ENCODE data around the gene DLG1.
"Not testable (repeated sequence)": the region's sequence is repeated elsewhere in the genome, so short reads cannot be mapped to it uniquely, and the experiment has no call there.

DLG1 gene

DNA sequence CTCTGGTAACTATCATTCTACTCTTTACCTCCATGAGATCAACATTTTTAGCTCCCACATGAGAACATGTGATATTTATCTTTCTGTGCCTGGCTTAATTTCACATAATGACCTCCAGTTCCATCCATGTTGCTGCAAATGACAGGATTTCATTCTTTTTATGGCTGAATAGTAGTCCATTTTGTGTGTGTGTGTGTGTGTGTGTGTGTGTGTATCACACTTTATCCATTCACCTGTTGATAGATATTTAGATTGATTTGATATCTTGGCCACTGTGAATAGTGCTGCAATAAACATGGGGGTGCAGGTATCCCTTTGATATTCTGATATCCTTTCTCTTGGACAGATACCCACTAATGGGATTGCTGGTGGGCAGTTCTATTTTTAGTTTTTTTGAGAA is 18.3 kb downstream of the DLG1 start:
- TF ChIP-seq, protein P1, sequence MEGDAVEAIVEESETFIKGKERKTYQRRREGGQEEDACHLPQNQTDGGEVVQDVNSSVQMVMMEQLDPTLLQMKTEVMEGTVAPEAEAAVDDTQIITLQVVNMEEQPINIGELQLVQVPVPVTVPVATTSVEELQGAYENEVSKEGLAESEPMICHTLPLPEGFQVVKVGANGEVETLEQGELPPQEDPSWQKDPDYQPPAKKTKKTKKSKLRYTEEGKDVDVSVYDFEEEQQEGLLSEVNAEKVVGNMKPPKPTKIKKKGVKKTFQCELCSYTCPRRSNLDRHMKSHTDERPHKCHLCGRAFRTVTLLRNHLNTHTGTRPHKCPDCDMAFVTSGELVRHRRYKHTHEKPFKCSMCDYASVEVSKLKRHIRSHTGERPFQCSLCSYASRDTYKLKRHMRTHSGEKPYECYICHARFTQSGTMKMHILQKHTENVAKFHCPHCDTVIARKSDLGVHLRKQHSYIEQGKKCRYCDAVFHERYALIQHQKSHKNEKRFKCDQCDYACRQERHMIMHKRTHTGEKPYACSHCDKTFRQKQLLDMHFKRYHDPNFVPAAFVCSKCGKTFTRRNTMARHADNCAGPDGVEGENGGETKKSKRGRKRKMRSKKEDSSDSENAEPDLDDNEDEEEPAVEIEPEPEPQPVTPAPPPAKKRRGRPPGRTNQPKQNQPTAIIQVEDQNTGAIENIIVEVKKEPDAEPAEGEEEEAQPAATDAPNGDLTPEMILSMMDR (IDR thresholded peaks at IDR 0.05; ENCODE audit: insufficient read depth, low read depth, low read length, missing control alignments), result no peak
- no peak overlapping the region for H3K4me3 ChIP-seq (ENCODE audit: low read length)
- DNase-seq (ENCODE audit: low read depth), result no peak

DNA sequence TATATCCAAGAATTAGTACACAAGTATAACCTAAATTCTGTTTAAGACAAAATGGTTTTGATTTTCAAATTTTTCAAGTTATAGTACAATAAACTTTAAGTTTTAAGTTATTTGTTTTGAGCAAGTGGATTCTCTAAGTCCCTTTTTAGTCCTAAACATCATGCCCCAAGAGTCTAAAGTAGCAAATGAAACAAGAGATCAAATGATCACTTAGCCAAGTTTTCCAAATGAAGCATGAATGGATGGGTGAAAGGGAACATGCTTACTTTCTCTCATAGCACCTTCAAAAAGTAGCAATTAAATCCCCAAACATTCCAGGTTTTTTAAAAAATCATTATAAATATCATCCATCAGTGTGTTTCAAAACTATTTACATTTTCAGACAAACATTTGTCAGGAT is 19.5 kb downstream of the DLG1 start:
- TF ChIP-seq, protein P1 (IDR thresholded peaks at IDR 0.05; ENCODE audit: insufficient read depth, low read depth, low read length, missing control alignments), result no peak
- no peak for DNase-seq (ENCODE audit: low read depth)
- H3K4me3 ChIP-seq (ENCODE audit: low read length), result no peak overlapping the region

DNA sequence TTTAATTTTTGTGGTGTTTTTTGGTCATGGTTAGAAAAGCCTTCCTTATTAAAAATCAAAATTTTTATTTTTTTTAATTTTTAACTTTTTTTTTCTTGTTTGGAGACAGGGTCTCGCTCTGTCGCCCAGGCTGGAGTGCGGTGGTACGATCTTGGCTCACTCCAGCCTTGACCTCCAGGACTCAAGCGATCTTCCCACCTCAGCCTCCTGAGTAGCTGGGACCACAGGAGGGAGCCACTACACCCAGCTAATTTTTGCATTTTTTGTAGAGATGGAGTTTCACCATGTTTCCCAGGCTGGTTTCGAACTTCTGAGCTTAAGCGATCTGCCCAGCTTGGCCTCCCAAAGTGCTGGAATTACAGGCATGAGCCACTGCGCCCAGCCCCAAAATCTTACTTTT is 21.6 kb downstream of the DLG1 start:
- not testable (repeated sequence) for H3K4me3 ChIP-seq (ENCODE audit: low read length); DNase-seq (ENCODE audit: low read depth)

DNA sequence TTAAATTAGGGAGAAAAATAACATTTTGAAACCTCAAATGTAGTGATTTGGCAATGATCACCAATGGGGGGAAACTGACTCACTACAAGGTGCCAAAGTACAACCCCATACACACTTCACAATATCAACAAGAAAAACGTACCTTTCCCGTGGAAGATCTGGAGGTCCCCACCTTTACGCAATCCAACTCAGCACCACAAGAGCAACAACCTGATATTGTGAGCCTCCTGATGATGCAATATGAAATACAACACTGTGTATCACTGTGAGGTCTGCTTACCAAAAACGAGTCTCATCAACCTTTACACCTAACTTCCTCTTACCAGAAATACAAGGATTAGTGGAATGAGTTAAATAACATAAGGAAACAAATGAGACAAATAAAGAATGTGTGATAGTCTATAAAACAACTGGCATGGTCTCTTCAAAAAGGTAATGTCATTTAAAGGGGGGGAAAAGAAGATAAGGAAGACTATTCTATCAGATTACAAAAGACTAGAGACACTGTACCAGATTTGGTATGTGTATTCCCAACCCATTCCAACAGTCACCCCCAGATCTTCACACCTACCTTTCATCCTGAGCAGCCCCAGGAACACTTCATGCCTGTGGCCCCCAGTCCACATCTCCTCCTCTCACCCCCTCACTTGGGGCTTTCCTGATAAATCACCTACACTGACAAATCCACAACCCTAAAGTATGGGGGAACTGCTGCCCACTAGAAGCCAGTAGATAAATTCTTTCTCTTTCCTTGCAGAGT is 27.7 kb downstream of the DLG1 start:
- TF ChIP-seq, protein P1 (IDR thresholded peaks at IDR 0.05; ENCODE audit: insufficient read depth, low read depth, low read length, missing control alignments), result no peak
- no peak overlapping the region for H3K4me3 ChIP-seq (ENCODE audit: low read length)
- peak; percentile 47 for DNase-seq (ENCODE audit: low read depth)

DNA sequence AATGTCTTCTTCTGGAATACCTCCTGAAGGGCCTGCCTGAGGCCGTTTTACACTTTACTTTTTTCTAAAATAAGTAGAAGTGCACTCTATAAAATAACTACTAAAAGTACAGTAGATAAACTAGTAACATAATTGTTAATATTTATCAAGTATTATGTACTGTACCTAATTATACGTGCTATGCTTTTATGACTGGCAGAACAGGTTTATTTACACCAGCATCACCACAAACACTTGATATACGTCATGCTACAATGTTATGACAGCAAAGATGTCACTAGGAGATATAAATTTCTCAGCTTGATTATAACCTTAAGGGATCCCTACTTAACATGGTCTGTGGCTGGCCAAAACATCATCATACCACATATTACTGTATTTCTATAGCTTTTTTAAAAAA is 29.4 kb downstream of the DLG1 start:
- H3K4me3 ChIP-seq (ENCODE audit: low read length), result no peak overlapping the region
- TF ChIP-seq, protein P1 (IDR thresholded peaks at IDR 0.05; ENCODE audit: insufficient read depth, low read depth, low read length, missing control alignments), result no peak
- no peak for DNase-seq (ENCODE audit: low read depth)

DNA sequence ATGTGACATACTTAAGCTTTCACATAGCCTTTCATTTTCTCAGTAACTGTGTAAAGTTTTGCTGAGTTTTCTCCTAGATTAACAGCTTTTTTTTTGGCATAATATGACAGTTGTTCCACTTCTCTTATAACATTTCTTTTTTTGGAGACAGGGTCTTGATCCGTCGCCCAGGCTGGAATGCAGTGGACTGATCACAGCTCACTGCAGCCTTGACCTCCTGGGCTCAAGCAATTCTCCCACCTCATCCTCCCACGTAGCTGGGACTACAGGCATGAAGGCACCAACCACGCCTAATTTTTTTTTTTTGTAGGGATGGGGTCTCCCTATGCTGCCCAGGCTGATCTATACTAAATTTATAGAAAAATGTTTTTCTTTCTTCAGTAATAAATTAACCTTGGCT is 30.1 kb downstream of the DLG1 start:
- DNase-seq (ENCODE audit: low read depth), result no peak
- TF ChIP-seq, protein P1 (IDR thresholded peaks at IDR 0.05; ENCODE audit: insufficient read depth, low read depth, low read length, missing control alignments), result no peak
- no peak overlapping the region for H3K4me3 ChIP-seq (ENCODE audit: low read length)

DNA sequence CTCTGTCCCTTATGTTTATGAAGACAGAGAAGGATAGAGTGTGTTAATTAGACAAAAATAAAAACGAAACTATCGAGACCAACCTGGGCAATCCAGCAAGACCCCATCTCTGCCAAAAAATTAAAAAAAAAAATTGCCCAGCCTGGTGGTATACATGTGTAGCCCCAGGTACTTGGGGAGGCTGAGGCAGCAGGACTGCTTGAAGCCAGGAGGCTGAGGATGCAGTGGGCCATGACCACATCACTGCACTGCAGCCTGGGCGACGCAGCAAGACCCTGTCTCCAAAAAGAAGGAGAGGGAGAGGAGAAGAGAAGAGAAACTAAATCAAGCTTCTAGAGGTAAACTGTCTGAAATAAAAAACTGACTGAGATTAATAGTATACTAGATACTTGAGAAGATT is 32.1 kb downstream of the DLG1 start:
- DNase-seq (ENCODE audit: low read depth), result no peak
- no peak overlapping the region for H3K4me3 ChIP-seq (ENCODE audit: low read length)
- TF ChIP-seq, protein P1 (IDR thresholded peaks at IDR 0.05; ENCODE audit: insufficient read depth, low read depth, low read length, missing control alignments), result no peak

All from epithelial cell of esophagus (primary cell).